Lung (tissue), 12 donors: ENCODE data around the gene C19orf47. TPM values are rescaled to one million over a fixed set of nuclear protein-coding genes. Genes with fewer than 3 reads are reported as not detected.
A peak's percentile ranks its signal among the peaks of the same experiment; 100 is the strongest.

Source experiments
- ATAC-seq: fragments of 200-7000 bp; cut with Tn5 transposase; one replicate; pipeline ENCODE4 v1.9.1; 2020; ENCODE audit warnings: moderate number of reproducible peaks; ENCODE audit not compliant: insufficient read depth, low FRiP score
- DNase-seq, 3 donors: peaks; one replicate each; pipeline ENCODE4 v3.0.0-alpha.2; 2013 to 2017
- H3K27ac ChIP-seq, 2 donors: one replicate each; pipeline ENCODE4 v1.5.1; 2013; ENCODE audit warnings: mild to moderate bottlenecking in 2 of 2, moderate library complexity in 2 of 2, control low read depth in 1 of 2, inconsistent platforms in 1 of 2, low read depth in 1 of 2, low read length in 1 of 2
- H3K27me3 ChIP-seq, 3 donors: one replicate each; pipeline ENCODE4 v1.5.1; 2013; ENCODE audit warnings: low read length in 2 of 3; ENCODE audit not compliant: control insufficient read depth in 3 of 3, insufficient read depth in 3 of 3
- H3K36me3 ChIP-seq, 4 donors: one replicate each; pipeline ENCODE4 v1.5.1; 2013; ENCODE audit warnings: low read length in 4 of 4, mild to moderate bottlenecking in 1 of 4, moderate library complexity in 1 of 4; ENCODE audit not compliant: control insufficient read depth in 4 of 4, insufficient read depth in 4 of 4
- H3K4me1 ChIP-seq, 5 donors: one replicate each; pipeline ENCODE4 v1.5.1; 2013; ENCODE audit warnings: low read length in 5 of 5, mild to moderate bottlenecking in 2 of 5, moderate library complexity in 1 of 5; ENCODE audit not compliant: control insufficient read depth in 5 of 5, insufficient read depth in 5 of 5
- H3K4me3 ChIP-seq: one replicate; pipeline ENCODE4 v1.5.1; 2013; ENCODE audit warnings: mild to moderate bottlenecking, control low read depth, moderate library complexity
- H3K9ac ChIP-seq, 2 donors: one replicate each; pipeline ENCODE4 v1.5.1; 2013; ENCODE audit warnings: low read length in 2 of 2, control low read depth in 1 of 2; ENCODE audit not compliant: insufficient read depth in 1 of 2
- H3K9me3 ChIP-seq, 4 donors: one replicate each; pipeline ENCODE4 v1.5.1; 2013; ENCODE audit warnings: low read length in 3 of 4, mild to moderate bottlenecking in 1 of 4, moderate library complexity in 1 of 4; ENCODE audit not compliant: control insufficient read depth in 4 of 4, insufficient read depth in 3 of 4
- CTCF ChIP-seq: IDR thresholded peaks from 2 replicates; pipeline ENCODE4 v1.5.1; 2012; ENCODE audit warnings: mild to moderate bottlenecking; ENCODE audit errors: control extremely low read depth, extremely low read depth
- WGBS, 2 donors: extraction: QIAGEN DNeasy Blood & Tissue Kit; methylation state at CpG; one replicate each; pipeline ENCODE4 v1.1.7; 2013; 5-methylcytosine and 5-hydroxymethylcytosine counted together
- polyA plus RNA-seq, 2 donors: library from polyadenylated mRNA; stranded (reverse); fragments of 200-250 nt; gene quantifications; one replicate each; pipeline ENCODE4 v1.2.1, GENCODE V29; 2013
- total RNA-seq, 2 donors: library from RNA; depleted of rRNA in 1 of 2; stranded (reverse); fragments of >200 nt in 1 of 2; gene quantifications; one replicate each; pipeline ENCODE4 v1.2.1, GENCODE V29; 2014 to 2021
- donor health status: control.
- donor health status: control.
- donor health status: Bipolar disorder and iron deficiency.
- donor health status: healthy.
- donor health status: DM: yes; HTN: yes; CAD: no.

C19orf47 gene
- total and polyA plus RNA-seq, 4 donors = 9.8 to 26.3 (median 14.9) TPM

- WGBS, 2 donors = 40 to 63% methylated on average over 9 of the region's 9 CpGs
- Histone ChIP-seq H3K9ac (no peak overlapping the region), H3K9me3 (no peaks in the 10 kb centered on the region), H3K27me3 (no peaks in the 10 kb centered on the region), H3K27ac (peak overlapping the region in 1 of 2 donors; percentile 53), H3K4me1 (peaks cover 0 to 8% (median 0%) of the 10 kb centered on the region in 5 donors), H3K36me3 (peaks cover 0 to 10% (median 0%) of the 10 kb centered on the region in 4 donors), H3K4me3 (no peak overlapping the region)
- peak; percentile 9 for TF ChIP-seq CTCF
- ATAC-seq = no peak
- DNase-seq = peak; percentile 36 to 66 (median 40)
Observed at GRCh38 chr19:40392894-40393517, 44.8 kb upstream of the C19orf47 start.

DNA sequence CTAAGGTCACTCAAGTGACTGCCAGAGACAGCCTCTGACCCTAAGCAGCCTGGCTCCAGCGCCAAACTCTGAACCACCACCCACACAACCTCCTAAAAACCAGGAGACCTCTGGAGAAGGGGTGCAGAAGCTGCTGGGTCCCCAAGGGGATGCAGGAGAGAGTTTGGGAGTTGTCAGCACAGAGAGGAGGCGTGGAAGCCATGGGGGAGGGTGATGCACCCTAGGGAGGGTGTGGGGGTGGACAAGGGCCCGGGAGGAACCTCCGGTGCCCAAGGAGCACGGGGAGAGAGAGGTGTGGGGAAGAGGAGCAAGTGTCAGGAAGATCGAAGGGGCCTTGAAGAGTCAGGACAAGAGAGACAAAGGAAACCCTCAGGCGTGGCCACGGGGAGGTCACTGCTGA lies 43.9 kb upstream of the C19orf47 start:
- ATAC-seq (no peak), DNase-seq (no peak)
- Histone ChIP-seq H3K9me3 (no peaks in the 10 kb centered on the region), H3K36me3 (peaks cover 0 to 6% (median 0%) of the 10 kb centered on the region in 4 donors), H3K4me3 (no peak overlapping the region), H3K27ac (peak overlapping the region in 1 of 2 donors; percentile 53), H3K9ac (no peak overlapping the region), H3K4me1 (peaks cover 0 to 8% (median 0%) of the 10 kb centered on the region in 5 donors), H3K27me3 (no peaks in the 10 kb centered on the region)
- WGBS, 2 donors = 76% methylated on average over 8 of the region's 8 CpGs
- no peak for TF ChIP-seq CTCF

DNA sequence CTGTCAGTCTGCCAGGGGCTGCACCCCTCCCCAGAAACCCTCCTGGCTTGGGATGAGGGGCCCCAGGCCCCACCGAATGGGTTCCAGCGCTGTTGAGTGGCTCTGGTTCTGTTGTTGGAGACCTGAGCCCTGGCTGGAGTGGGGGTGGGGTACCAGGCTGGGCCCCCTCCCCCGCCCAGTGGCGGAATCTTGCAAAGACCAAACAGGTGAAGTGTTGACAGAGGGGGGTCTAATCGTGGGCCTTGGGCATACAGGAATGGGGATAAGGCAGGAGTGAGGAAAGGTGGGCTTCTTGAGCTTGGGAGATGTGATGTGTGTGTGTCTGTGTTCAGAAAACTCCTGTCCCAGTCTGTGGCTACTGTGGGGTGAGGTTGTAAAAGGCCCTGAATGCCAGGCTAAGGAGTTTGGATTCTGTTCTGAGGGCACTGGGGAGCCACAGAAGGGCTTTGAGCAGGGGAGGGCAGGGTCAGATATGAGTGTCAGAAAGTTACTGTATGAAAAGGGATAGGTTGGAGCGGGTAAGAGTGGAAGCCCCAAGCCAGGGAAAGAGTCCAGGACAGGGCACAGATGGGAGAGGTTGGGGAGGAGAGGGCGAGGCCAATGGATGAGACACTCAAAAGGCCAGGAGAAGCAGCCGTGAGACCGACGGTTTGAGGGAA lies 42.0 kb upstream of the C19orf47 start, which contains the start of gene HIPK4:
Gene HIPK4, minus strand, starts transcription at position 98 of the 659 bp plus-strand sequence. CDS start 279 bp downstream, outside the sequence.
- no peak for TF ChIP-seq CTCF
- Histone ChIP-seq H3K27me3 (no peaks in the 10 kb centered on the region), H3K36me3 (no peaks in the 10 kb centered on the region), H3K9me3 (no peaks in the 10 kb centered on the region), H3K4me1 (peaks cover 0 to 8% (median 0%) of the 10 kb centered on the region in 5 donors), H3K9ac (no peak within 1 kb of the TSS), H3K27ac (no peak within 1 kb of the TSS), H3K4me3 (no peak within 1 kb of the TSS)
- ATAC-seq (no peak), DNase-seq (no peak)
- WGBS, 2 donors = 81 to 84% methylated on average over 10 of the region's 10 CpGs
